DOHH2 (cell line): ENCODE data around the gene SPIRE2.
"Not testable (repeated sequence)": the region's sequence is repeated elsewhere in the genome, so short reads cannot be mapped to it uniquely, and the experiment has no call there.

Experiments
- H3F3A ChIP-seq: fragments of 200-600 bp; sonication (generic), shearing (Covaris generic); 2 replicates; pipeline ENCODE4 v1.6.0; 2016; ENCODE audit warnings: antibody characterized with exemption, mild to moderate bottlenecking; ENCODE audit not compliant: control insufficient read depth, insufficient read depth
- H3K27ac ChIP-seq: fragments of 200-600 bp; sonication (generic); 2 replicates; pipeline ENCODE4 v1.5.1; 2014; ENCODE audit warnings: low read depth, mild to moderate bottlenecking, low read length, moderate library complexity
- H3K27me3 ChIP-seq: fragments of 200-600 bp; sonication (generic); 2 replicates; pipeline ENCODE4 v1.6.1; 2014; ENCODE audit warnings: mild to moderate bottlenecking, low read length, mixed read lengths; ENCODE audit not compliant: control insufficient read depth
- H3K36me3 ChIP-seq: fragments of 200-600 bp; sonication (generic); 2 replicates; pipeline ENCODE4 v1.6.1; 2014; ENCODE audit warnings: mild to moderate bottlenecking, low read length, moderate library complexity, mixed read lengths; ENCODE audit not compliant: control insufficient read depth
- H3K4me1 ChIP-seq: fragments of 200-600 bp; sonication (generic); 2 replicates; pipeline ENCODE4 v1.6.1; 2014; ENCODE audit warnings: mild to moderate bottlenecking, low read length, mixed read lengths; ENCODE audit not compliant: control insufficient read depth
- H3K4me2 ChIP-seq: fragments of 200-600 bp; sonication (generic); 2 replicates; pipeline ENCODE4 v1.6.0; 2014; ENCODE audit warnings: mild to moderate bottlenecking, low read length, moderate library complexity
- H3K4me3 ChIP-seq: fragments of 200-600 bp; sonication (generic); 2 replicates; pipeline ENCODE4 v1.5.1; 2014; ENCODE audit warnings: mild to moderate bottlenecking, low read length, mixed read lengths
- H3K79me2 ChIP-seq: fragments of 200-600 bp; sonication (generic); 2 replicates; pipeline ENCODE4 v1.6.1; 2014; ENCODE audit warnings: mild to moderate bottlenecking, low read length, mixed read lengths; ENCODE audit not compliant: control insufficient read depth
- H3K9me2 ChIP-seq: fragments of 200-600 bp; sonication (generic); replicated peaks from 2 replicates; pipeline ENCODE4 v1.6.1; 2014; ENCODE audit warnings: mild to moderate bottlenecking, low read length, mixed read lengths; ENCODE audit not compliant: control insufficient read depth
- H3K9me3 ChIP-seq: fragments of 200-600 bp; sonication (generic); 2 replicates; pipeline ENCODE4 v1.6.1; 2014; ENCODE audit warnings: antibody characterized with exemption, low read length, mixed read lengths; ENCODE audit not compliant: control insufficient read depth, insufficient read depth
- H4K20me1 ChIP-seq: fragments of 200-600 bp; sonication (generic); 2 replicates; pipeline ENCODE4 v1.6.0; 2014; ENCODE audit warnings: low read depth, mild to moderate bottlenecking, antibody characterized with exemption, low read length, moderate library complexity; ENCODE audit not compliant: control insufficient read depth, insufficient read depth
- EZH2phosphoT487 ChIP-seq: fragments of 200-600 bp; sonication (generic); IDR thresholded peaks from 2 replicates; pipeline ENCODE4 v1.6.1; 2017; ENCODE audit warnings: borderline replicate concordance, mild to moderate bottlenecking, antibody characterized with exemption, low read length, moderate library complexity, mixed read lengths
- TF ChIP-seq, protein P1 (sequence below): fragments of 200-600 bp; sonication (generic); IDR thresholded peaks from one replicate; pipeline ENCODE4 v1.5.1; 2014; ENCODE audit warnings: antibody characterized with exemption, mild to moderate bottlenecking, low read depth, low read length; ENCODE audit not compliant: poor library complexity, severe bottlenecking

The SPIRE2 gene

DNA sequence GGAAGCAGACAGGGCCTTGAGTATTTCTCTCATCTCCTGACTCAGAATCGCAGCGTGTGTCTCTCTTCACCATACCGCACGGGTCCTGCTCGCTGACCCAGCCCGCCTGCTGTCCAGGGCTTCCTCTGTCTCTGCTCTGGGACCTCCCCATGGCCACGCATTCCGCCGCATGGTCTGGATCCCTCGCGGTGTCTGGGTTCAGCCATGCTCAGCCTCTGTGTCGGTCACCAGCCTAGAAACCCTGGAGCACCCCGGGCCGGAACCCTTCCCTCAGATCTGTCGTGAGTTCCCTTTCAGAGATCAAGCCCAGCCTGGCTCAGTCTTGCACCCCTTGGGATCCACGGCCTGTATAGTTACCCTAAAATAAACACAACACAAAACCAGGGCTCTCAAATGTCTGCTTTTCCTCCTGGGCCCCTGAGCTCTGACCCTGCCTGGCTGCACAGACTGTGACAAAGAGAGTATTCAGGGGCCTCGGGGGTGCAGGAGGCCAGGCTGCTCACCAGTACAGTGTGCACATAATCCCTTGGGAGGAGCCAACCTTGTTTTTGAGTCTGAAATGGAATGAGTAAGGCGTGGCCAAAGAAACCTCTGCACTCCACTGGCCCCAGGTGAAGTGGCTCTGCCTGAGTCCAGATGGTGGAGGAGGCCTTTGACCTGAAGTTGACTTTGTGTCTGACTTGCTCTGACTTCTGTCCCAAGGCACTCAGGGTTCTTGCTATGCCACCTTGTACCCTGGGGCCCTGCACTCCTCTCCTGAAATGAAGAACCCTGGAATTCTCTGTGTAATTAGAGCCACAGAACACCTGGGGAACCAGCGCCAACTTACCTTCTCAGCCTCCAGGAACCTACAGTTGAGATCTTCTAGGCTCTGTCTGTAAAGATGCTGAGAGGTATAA lies 5.8 kb upstream of the SPIRE2 start:
- H3F3A ChIP-seq: no peaks in the 10 kb centered on the region

DNA sequence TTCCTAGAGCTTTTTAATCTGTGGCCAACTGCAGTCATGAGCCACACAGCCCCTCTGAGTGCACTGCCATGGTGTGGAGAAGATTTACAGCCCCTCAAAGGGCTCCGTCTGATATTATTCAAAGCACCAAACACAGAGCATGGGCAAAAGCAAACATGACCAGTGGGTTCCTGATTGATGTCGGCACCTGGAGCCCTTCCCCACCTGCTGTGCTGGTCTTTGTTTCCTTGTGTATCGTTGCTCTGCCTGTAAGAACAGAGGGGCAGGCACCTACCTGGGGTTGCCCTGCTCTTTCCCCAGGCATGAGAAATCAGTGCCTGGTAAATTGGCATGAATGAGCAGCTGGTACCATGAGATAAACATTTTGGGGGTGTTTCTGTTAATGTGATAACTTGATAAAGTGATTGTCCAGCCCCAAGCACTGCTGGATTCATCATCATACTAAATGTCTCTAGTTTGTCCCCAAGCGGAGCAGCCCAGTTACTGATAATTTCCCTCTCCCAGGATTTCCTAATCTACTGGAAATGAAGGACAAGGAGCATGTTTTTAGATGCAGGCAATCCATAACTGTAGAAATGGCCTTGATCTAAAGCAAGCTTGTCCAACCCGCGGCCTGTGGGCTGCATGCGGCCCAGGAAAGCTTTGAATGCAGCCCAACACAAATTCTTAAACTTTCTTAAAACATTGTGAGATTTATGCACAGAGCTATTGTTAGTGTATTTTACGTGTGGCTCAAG lies 5.0 kb upstream of the SPIRE2 start:
- no peaks in the 10 kb centered on the region for H3F3A ChIP-seq
- H3K79me2 ChIP-seq: peaks cover 8% of the 10 kb centered on the region
- H3K9me3 ChIP-seq: no peaks in the 10 kb centered on the region
- H3K9me2 ChIP-seq: no peaks in the 10 kb centered on the region
- 0 out of 2 replicates have a peak, but pooled peaks cover 6% of the 10 kb centered on the region for H4K20me1 ChIP-seq
- TF ChIP-seq EZH2phosphoT487: no peak
- TF ChIP-seq, protein P1, sequence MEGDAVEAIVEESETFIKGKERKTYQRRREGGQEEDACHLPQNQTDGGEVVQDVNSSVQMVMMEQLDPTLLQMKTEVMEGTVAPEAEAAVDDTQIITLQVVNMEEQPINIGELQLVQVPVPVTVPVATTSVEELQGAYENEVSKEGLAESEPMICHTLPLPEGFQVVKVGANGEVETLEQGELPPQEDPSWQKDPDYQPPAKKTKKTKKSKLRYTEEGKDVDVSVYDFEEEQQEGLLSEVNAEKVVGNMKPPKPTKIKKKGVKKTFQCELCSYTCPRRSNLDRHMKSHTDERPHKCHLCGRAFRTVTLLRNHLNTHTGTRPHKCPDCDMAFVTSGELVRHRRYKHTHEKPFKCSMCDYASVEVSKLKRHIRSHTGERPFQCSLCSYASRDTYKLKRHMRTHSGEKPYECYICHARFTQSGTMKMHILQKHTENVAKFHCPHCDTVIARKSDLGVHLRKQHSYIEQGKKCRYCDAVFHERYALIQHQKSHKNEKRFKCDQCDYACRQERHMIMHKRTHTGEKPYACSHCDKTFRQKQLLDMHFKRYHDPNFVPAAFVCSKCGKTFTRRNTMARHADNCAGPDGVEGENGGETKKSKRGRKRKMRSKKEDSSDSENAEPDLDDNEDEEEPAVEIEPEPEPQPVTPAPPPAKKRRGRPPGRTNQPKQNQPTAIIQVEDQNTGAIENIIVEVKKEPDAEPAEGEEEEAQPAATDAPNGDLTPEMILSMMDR: no peak
- H3K4me1 ChIP-seq: peaks cover 33% of the 10 kb centered on the region
- no peak overlapping the region for H3K27ac ChIP-seq
- H3K4me3 ChIP-seq: no peak overlapping the region
- no peaks in the 10 kb centered on the region for H3K27me3 ChIP-seq
- no peaks in the 10 kb centered on the region for H3K36me3 ChIP-seq
- no peak overlapping the region for H3K4me2 ChIP-seq

More for the DNA sequence above, 5.8 kb upstream of the SPIRE2 start:
- no peaks in the 10 kb centered on the region for H3K9me3 ChIP-seq
- 0 out of 2 replicates have a peak, but pooled peaks cover 1% of the 10 kb centered on the region for H4K20me1 ChIP-seq
- H3K79me2 ChIP-seq: peaks cover 16% of the 10 kb centered on the region
- H3K4me1 ChIP-seq: peaks cover 35% of the 10 kb centered on the region
- no peak overlapping the region for H3K4me3 ChIP-seq
- no peaks in the 10 kb centered on the region for H3K27me3 ChIP-seq
- H3K4me2 ChIP-seq: no peak overlapping the region
- H3K9me2 ChIP-seq: no peaks in the 10 kb centered on the region
- no peak overlapping the region for H3K27ac ChIP-seq
- TF ChIP-seq, protein P1: no peak
- TF ChIP-seq EZH2phosphoT487: no peak
- no peaks in the 10 kb centered on the region for H3K36me3 ChIP-seq

DNA sequence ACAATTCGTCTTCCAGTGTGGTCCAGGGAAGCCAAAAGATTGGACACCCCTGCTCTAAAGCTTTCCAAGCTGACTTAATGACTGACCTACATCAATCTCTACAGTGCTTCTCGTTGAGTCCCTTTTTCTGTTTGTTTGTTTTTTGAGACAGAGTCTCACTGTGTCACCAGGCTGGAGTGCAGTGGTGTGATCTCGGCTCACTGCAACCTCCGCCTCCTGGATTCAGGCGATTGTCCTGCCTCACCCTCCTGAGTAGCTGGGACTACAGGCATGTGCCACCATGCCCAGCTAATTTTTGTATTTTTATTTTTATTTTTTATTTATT lies 4.5 kb upstream of the SPIRE2 start:
- not testable (repeated sequence) for H3K4me3 ChIP-seq, H3K4me2 ChIP-seq, H3K9me3 ChIP-seq, H4K20me1 ChIP-seq, H3K27me3 ChIP-seq, H3K36me3 ChIP-seq, H3F3A ChIP-seq, H3K9me2 ChIP-seq, H3K27ac ChIP-seq, H3K79me2 ChIP-seq
- peaks cover 31% of the 10 kb centered on the region for H3K4me1 ChIP-seq
